Measurements from ENCODE around the gene STXBP1.

STXBP1 gene

DNA sequence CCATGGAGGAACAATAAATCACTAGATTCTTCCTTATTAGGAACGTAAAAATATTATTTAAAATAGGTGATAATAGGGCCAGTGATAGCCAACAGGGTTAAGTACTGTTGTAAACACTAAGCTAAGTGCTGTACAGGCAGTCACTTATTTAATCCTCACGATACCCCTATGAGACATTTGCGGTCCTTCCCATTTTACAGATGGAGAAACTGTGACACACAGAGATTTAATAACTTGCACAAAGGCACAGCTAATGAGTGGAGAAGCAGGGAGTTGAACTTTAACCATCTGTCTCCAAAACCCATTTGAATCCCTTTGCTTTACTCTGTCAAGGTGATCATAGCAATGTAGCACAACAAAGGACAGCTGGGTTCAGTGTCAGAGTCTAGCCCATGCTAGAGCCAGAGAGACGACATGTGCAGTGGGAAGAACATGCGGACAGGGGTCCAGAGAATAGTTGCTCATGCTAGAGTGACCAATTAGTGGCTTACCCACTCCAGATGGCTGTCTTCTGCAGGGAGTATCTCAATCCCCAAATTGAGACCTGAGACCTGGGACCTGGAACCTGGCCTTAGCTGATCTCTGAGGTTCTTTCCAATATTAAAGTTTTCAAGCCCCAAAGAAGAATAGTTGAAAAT, 28.9 kb downstream of the STXBP1 start:
- Histone ChIP-seq H2BK5ac (ENCODE audit: low read depth, low read length, poor library complexity) (no peak overlapping the region), H4K8ac (ENCODE audit: low read depth, low read length) (no peak overlapping the region), H4K12ac (ENCODE audit: low read depth, low read length) (no peak overlapping the region), H4K91ac (ENCODE audit: low read depth, low read length) (no peak overlapping the region), H2AFZ (ENCODE audit: insufficient read depth, low read length, poor library complexity) (no peak overlapping the region), H2BK120ac (ENCODE audit: insufficient read depth, low read length, poor library complexity) (no peak overlapping the region), H3K9ac (ENCODE audit: low read length) (no peak overlapping the region), H3K4me1 (ENCODE audit: control insufficient read depth in 1 of 2, insufficient read depth in 2 of 2, low read length in 2 of 2) (no peaks in the 10 kb centered on the region), H2BK12ac (ENCODE audit: low read length) (no peak overlapping the region), H3K9me3 (ENCODE audit: insufficient read depth, low read depth, low read length) (no peaks in the 10 kb centered on the region), H3K14ac (ENCODE audit: low read length) (no peak overlapping the region), H3K23ac (ENCODE audit: low read length) (no peak overlapping the region), H3K27me3 (ENCODE audit: insufficient read depth, low read length) (no peaks in the 10 kb centered on the region), H2AK5ac (ENCODE audit: low read length) (no peak overlapping the region), H3K36me3 (ENCODE audit: control insufficient read depth in 1 of 2, insufficient read depth in 2 of 2, low read length in 2 of 2) (no peaks in the 10 kb centered on the region), H3K79me1 (ENCODE audit: low read length) (no peaks in the 10 kb centered on the region), H3K27ac (ENCODE audit: low read depth, low read length) (no peak overlapping the region), H3K18ac (ENCODE audit: low read length) (no peak overlapping the region), H3K4me3 (ENCODE audit: low read depth, low read length) (no peak overlapping the region), H3K4ac (ENCODE audit: low read depth, low read length) (no peak overlapping the region), H3K4me2 (ENCODE audit: low read length) (no peak overlapping the region), H3K79me2 (ENCODE audit: control insufficient read depth, insufficient read depth, low read length, poor library complexity) (no peaks in the 10 kb centered on the region)
- DNase-seq: no peak
- no CpG with 5 or more reads among the region's 5 CpGs for WGBS (ENCODE audit: extremely low coverage, insufficient coverage, insufficient read length)

DNA sequence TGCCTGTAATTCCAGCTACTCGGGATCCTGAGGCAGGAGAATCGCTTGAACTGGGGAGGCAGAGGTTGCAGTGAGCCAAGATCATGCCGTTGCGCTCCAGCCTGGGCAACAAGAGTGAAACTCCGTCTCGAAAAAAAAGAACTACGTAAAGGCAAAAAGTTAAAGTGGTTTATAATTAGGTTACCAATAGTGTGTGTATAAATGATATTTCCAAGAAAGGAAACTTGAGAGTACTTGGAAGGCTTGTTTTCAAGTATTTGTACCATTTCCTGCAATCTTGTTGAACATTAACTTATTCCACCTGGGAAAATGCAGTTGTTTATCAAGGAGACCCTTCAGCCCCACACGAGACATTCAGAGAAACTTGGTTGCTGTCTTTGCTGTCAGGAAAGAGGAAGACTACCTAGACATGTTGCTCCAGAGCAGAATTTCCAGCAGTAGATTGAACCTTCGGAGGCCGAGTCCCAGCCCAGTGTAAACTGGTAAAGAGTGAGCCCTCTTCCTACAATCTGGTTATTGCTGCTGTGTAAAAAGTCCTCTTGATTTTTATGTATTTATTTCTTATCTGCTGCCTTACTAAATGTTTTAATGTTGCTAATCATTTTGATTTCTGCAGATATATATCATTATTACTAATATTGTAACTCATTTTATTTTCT, 30.1 kb downstream of the STXBP1 start:
- Histone ChIP-seq H2BK5ac (ENCODE audit: low read depth, low read length, poor library complexity) (no peak overlapping the region), H4K91ac (ENCODE audit: low read depth, low read length) (no peak overlapping the region), H3K4me3 (ENCODE audit: low read depth, low read length) (no peak overlapping the region), H2AFZ (ENCODE audit: insufficient read depth, low read length, poor library complexity) (no peak overlapping the region), H2BK12ac (ENCODE audit: low read length) (no peak overlapping the region), H3K36me3 (ENCODE audit: control insufficient read depth in 1 of 2, insufficient read depth in 2 of 2, low read length in 2 of 2) (no peaks in the 10 kb centered on the region), H2AK5ac (ENCODE audit: low read length) (no peak overlapping the region), H3K27ac (ENCODE audit: low read depth, low read length) (no peak overlapping the region), H3K23ac (ENCODE audit: low read length) (no peak overlapping the region), H4K8ac (ENCODE audit: low read depth, low read length) (no peak overlapping the region), H3K9ac (ENCODE audit: low read length) (no peak overlapping the region), H3K9me3 (ENCODE audit: insufficient read depth, low read depth, low read length) (no peaks in the 10 kb centered on the region), H3K4ac (ENCODE audit: low read depth, low read length) (no peak overlapping the region), H2BK120ac (ENCODE audit: insufficient read depth, low read length, poor library complexity) (no peak overlapping the region), H3K79me2 (ENCODE audit: control insufficient read depth, insufficient read depth, low read length, poor library complexity) (no peaks in the 10 kb centered on the region), H3K14ac (ENCODE audit: low read length) (no peak overlapping the region), H3K4me1 (ENCODE audit: control insufficient read depth in 1 of 2, insufficient read depth in 2 of 2, low read length in 2 of 2) (no peaks in the 10 kb centered on the region), H3K79me1 (ENCODE audit: low read length) (no peaks in the 10 kb centered on the region), H3K4me2 (ENCODE audit: low read length) (no peak overlapping the region), H3K27me3 (ENCODE audit: insufficient read depth, low read length) (no peaks in the 10 kb centered on the region), H4K12ac (ENCODE audit: low read depth, low read length) (no peak overlapping the region), H3K18ac (ENCODE audit: low read length) (no peak overlapping the region)
- no peak for DNase-seq
- no CpG with 5 or more reads among the region's 10 CpGs for WGBS (ENCODE audit: extremely low coverage, insufficient coverage, insufficient read length)

DNA sequence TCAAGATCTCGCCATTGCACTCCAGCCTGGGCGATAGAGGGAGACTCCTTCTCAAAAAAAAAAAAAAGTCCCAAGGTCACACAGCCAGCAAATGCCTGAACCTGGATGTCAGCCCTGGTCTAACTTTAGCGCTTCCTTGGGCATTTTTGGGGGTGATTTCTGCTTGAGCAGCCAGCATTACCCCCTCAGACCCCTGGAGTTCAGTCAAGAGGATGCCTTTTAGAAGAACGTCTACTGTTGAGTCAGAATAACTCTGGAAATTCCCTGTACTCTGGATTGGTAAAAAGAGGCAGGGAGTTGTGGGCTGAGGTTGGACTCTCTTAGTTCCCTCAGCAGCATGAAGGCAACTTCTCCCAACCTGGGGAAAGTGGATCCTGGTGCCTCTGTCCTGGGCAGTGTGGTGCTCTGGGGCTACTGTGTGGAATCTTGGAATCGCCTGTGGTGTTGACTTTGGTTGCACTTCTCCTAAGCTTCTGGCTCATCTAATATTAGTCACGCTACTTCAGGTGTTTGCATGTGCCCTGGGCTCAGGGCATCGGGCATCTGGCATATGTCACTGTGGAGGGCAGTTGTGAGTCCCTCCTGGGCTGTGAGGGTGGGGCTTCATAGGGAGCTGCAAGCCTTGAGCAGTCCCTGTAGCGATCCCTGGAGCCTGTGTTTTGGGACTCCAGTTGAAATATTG, 32.2 kb downstream of the STXBP1 start:
- Histone ChIP-seq H4K91ac (ENCODE audit: low read depth, low read length) (no peak overlapping the region), H3K4me3 (ENCODE audit: low read depth, low read length) (no peak overlapping the region), H4K12ac (ENCODE audit: low read depth, low read length) (no peak overlapping the region), H3K14ac (ENCODE audit: low read length) (no peak overlapping the region), H2BK12ac (ENCODE audit: low read length) (no peak overlapping the region), H3K23ac (ENCODE audit: low read length) (no peak overlapping the region), H3K79me2 (ENCODE audit: control insufficient read depth, insufficient read depth, low read length, poor library complexity) (no peaks in the 10 kb centered on the region), H2BK120ac (ENCODE audit: insufficient read depth, low read length, poor library complexity) (no peak overlapping the region), H3K4me1 (ENCODE audit: control insufficient read depth in 1 of 2, insufficient read depth in 2 of 2, low read length in 2 of 2) (no peaks in the 10 kb centered on the region), H3K9me3 (ENCODE audit: insufficient read depth, low read depth, low read length) (no peaks in the 10 kb centered on the region), H3K36me3 (ENCODE audit: control insufficient read depth in 1 of 2, insufficient read depth in 2 of 2, low read length in 2 of 2) (no peaks in the 10 kb centered on the region), H3K27ac (ENCODE audit: low read depth, low read length) (no peak overlapping the region), H2BK5ac (ENCODE audit: low read depth, low read length, poor library complexity) (no peak overlapping the region), H2AK5ac (ENCODE audit: low read length) (no peak overlapping the region), H3K79me1 (ENCODE audit: low read length) (no peaks in the 10 kb centered on the region), H2AFZ (ENCODE audit: insufficient read depth, low read length, poor library complexity) (no peak overlapping the region), H4K8ac (ENCODE audit: low read depth, low read length) (no peak overlapping the region), H3K4ac (ENCODE audit: low read depth, low read length) (no peak overlapping the region), H3K4me2 (ENCODE audit: low read length) (no peak overlapping the region), H3K9ac (ENCODE audit: low read length) (no peak overlapping the region), H3K27me3 (ENCODE audit: insufficient read depth, low read length) (no peaks in the 10 kb centered on the region), H3K18ac (ENCODE audit: low read length) (peak overlapping the region; percentile 47)
- no CpG with 5 or more reads among the region's 8 CpGs for WGBS (ENCODE audit: extremely low coverage, insufficient coverage, insufficient read length)
- no peak for DNase-seq

DNA sequence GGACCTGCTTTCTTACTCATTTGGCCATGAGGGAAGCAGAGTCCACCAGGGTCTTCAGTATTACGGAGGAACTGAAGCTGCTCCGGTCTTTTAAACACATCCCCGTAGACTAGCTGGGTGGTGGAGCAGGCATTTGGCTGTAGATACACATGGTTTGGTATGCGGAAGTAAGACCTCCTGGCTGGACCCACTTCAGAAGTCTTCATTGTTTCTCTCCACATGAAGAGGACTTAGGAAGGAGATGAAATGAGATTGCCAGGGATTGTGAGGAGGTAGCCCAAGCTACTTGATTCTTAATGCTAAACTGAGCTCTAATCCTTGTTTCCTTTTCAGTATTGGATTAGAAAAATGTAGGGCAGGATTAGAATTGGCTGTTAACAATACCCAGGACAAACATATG, 32.9 kb downstream of the STXBP1 start:
- WGBS (ENCODE audit: extremely low coverage, insufficient coverage, insufficient read length): no CpG with 5 or more reads among the region's 4 CpGs

More for the DNA sequence above, 32.9 kb downstream of the STXBP1 start:
- Histone ChIP-seq H3K14ac (ENCODE audit: low read length) (no peak overlapping the region), H3K18ac (ENCODE audit: low read length) (no peak overlapping the region), H2AFZ (ENCODE audit: insufficient read depth, low read length, poor library complexity) (no peak overlapping the region), H2BK5ac (ENCODE audit: low read depth, low read length, poor library complexity) (no peak overlapping the region), H4K8ac (ENCODE audit: low read depth, low read length) (no peak overlapping the region), H4K12ac (ENCODE audit: low read depth, low read length) (no peak overlapping the region), H3K36me3 (ENCODE audit: control insufficient read depth in 1 of 2, insufficient read depth in 2 of 2, low read length in 2 of 2) (no peaks in the 10 kb centered on the region), H3K9me3 (ENCODE audit: insufficient read depth, low read depth, low read length) (no peaks in the 10 kb centered on the region), H3K9ac (ENCODE audit: low read length) (no peak overlapping the region), H3K27me3 (ENCODE audit: insufficient read depth, low read length) (no peaks in the 10 kb centered on the region), H3K23ac (ENCODE audit: low read length) (no peak overlapping the region), H4K91ac (ENCODE audit: low read depth, low read length) (no peak overlapping the region), H3K4me2 (ENCODE audit: low read length) (no peak overlapping the region), H3K27ac (ENCODE audit: low read depth, low read length) (no peak overlapping the region), H3K4me3 (ENCODE audit: low read depth, low read length) (no peak overlapping the region), H3K79me2 (ENCODE audit: control insufficient read depth, insufficient read depth, low read length, poor library complexity) (no peaks in the 10 kb centered on the region), H3K79me1 (ENCODE audit: low read length) (no peaks in the 10 kb centered on the region), H3K4ac (ENCODE audit: low read depth, low read length) (no peak overlapping the region), H2AK5ac (ENCODE audit: low read length) (no peak overlapping the region), H2BK120ac (ENCODE audit: insufficient read depth, low read length, poor library complexity) (no peak overlapping the region), H3K4me1 (ENCODE audit: control insufficient read depth in 1 of 2, insufficient read depth in 2 of 2, low read length in 2 of 2) (no peaks in the 10 kb centered on the region), H2BK12ac (ENCODE audit: low read length) (no peak overlapping the region)
- DNase-seq: no peak
